ENCODE data around the gene ATXN10.
"Not testable (repeated sequence)": the region's sequence is repeated elsewhere in the genome, so short reads cannot be mapped to it uniquely, and the experiment has no call there.

ATXN10 gene

DNA sequence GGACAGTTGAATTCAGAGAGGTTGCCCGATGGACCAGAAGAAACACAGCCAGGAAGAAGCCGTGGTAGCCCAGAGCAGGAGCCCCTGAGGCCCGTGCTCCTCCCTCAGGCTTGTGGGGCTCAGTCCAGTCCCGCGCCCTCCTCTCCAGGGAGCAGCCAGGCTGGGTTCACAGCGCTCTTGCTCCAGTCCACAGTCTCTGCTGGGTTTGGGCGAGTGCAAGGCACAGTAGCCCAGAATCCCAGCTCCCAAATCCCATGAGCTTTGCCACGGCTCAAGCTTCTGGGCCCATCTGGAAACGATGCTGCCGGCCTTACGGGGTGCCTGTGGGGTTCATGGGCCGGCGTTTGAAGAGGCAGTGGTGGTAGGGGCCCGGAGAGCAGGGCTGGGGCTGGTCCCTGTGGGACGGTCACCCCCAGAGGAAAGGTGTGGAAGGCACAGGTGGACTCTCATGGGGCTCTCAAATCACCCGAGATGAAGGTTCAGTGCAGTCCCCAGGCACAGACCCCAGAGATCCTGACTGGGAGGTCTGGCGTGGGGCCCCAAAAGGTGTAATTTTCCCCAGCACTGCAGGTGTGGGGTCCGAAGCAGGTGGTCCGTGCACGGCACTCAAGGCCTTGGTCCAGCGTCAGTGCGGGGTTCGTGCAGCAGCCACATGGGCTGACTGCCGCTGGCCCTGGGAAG is 30.6 kb upstream of the ATXN10 start:
- in situ Hi-C loops (cut with MboI; ENCODE audit: low pct_unique_long_range_greater_than_20kb, low sequenced_read_pairs), result loop anchor here (10.0 kb wide), 2 partner anchors 66 to 344 kb away; no protein-coding TSS in a partner anchor
- no peak for DNase-seq

DNA sequence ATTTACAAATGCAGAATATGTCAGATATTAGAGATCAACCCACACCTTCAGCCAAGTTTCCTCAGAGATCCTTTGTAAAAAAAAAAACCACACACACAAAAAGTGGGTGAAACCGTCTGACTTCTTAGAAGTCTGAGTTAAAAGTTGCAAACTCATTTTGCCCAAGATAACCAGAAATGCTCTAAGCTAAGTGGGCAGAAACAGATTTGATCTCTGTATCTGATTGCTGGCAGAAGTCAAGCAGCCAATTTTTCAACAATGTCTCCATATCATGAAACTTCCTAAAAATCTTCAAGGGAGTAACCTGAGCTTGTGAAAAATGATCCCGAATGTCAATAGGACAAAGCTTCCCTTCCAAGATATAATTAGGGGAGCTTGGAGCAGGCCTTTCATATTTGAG is 28.6 kb upstream of the ATXN10 start:
- no peak for DNase-seq
- in situ Hi-C loops (cut with MboI; ENCODE audit: low pct_unique_long_range_greater_than_20kb, low sequenced_read_pairs), result loop anchor here (10.0 kb wide), 2 partner anchors 68 to 342 kb away; no protein-coding TSS in a partner anchor

DNA sequence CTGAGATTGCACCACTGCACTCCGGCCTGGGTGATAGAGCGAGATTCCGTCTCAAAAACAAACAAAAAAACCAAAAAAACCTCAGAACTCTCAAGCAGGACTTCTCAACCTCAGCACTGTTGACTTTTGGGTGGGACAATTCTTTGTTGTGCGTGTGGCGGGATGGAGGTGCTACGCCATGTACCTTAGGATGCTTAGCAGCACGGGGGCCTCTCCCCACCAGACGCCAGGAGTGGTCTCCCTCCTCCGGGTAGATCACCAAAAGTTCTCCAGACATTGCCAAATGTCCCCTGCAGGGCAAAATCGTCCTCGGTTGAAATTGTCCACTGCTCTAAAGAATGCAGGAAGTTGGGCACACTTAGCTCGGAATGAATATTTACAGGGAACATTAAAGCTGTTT is 26.9 kb upstream of the ATXN10 start:
- DNase-seq, result no peak
- in situ Hi-C loops (cut with MboI; ENCODE audit: low pct_unique_long_range_greater_than_20kb, low sequenced_read_pairs), result loop anchor here (10.0 kb wide), 2 partner anchors 70 to 340 kb away; no protein-coding TSS in a partner anchor

DNA sequence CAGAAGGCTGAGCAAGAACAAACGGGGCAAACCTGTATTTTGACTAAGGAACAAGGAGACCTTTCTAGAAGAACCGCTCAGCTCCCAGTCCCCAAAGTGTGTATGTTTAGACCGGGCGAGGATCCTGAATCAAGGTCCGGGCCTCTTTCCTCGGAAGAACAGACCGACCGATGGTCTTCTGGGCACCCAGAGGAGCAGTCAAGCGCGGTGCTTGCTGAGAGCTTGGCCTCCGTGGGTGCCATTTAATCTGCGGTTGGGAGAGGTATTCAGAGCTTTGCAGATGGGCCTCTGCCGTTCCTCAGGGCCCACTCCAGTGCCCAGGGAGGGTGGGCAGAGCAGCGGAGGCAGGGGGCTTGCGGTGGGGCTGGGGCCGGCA is 26.5 kb upstream of the ATXN10 start:
- DNase-seq, result no peak
- in situ Hi-C loops (cut with MboI; ENCODE audit: low pct_unique_long_range_greater_than_20kb, low sequenced_read_pairs), result loop anchor here (10.0 kb wide), 2 partner anchors 70 to 340 kb away; no protein-coding TSS in a partner anchor

DNA sequence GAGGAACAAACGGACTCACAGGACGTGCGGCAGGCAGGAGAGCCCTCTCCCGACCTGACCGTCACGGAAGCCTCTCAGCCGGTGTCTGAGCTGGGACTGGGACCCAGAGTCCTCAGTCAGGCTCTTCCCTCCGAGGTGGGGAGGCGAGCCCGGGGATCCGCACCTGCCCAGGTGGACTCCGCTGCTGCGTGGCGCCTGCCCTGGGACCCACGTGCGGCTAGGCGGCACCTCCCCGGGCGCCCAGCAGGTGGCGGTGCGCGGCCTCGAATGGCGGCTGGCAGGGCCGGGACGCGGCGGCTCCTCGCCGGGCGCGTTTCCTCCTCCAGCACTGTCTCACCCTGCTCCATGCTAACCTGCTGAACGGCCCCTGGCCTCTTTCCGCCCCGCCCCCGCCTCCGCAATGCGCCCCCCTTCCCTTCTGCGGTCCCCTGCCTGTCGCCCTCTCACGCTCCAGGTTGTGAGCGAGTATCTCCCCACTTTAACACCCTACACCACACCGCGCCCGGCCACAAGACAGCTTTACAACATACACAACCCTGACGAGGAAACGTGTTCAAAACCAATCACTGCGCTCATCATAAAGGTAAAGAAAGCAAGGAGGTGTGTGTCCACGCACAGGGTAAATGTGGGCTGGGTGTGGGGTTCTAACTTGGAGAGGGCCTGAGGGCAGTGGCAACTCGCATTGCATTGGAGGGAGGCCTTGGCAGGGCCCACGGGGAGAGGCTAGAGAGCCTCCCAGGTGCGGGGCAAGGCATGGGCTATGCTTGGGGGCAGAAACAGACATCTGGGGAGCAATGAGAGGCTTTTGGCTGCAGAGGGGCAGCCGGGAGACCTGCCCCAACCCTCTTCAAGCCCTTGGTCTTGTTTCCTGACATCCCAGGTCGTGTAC is 25.9 kb upstream of the ATXN10 start:
- in situ Hi-C loops (cut with MboI; ENCODE audit: low pct_unique_long_range_greater_than_20kb, low sequenced_read_pairs), result loop anchor here (10.0 kb wide), 2 partner anchors 71 to 339 kb away; no protein-coding TSS in a partner anchor
- peak; percentile 78 for DNase-seq

DNA sequence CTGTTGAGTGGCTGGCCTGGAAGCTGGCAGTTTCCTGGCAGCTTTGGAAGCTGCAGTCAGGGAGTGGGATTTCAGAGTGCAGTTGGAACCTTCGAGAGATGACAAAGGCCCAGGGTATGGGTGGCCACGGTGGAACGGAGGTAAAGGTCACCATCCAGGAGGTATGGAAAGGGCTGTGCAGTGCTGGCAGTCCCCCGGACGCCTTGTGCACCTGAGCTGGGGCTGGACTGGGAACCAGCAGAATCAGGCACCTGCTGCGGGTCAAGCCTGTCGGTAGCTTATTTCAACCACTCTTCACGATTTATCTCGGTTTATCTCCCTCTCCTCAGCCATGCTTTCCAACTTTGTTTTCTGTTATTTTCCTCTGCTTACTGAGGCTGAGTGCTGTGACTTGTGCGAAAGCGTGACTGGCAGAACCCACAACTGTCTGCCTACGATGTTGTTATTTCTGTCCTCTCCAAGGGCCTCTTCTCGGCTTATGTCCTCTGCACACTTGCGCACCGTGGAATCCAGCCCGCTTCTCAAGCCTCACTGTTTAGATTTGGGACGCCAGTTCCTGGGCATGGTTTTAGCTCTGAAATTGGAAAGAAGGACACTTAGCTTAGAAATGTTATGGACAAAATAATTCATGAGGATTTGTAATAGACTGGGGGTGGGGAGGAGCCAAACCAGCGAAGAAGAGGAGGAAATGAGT is 24.0 kb upstream of the ATXN10 start:
- in situ Hi-C loops (cut with MboI; ENCODE audit: low pct_unique_long_range_greater_than_20kb, low sequenced_read_pairs), result loop anchor here (10.0 kb wide), 2 partner anchors 73 to 337 kb away; no protein-coding TSS in a partner anchor
- DNase-seq, result no peak

DNA sequence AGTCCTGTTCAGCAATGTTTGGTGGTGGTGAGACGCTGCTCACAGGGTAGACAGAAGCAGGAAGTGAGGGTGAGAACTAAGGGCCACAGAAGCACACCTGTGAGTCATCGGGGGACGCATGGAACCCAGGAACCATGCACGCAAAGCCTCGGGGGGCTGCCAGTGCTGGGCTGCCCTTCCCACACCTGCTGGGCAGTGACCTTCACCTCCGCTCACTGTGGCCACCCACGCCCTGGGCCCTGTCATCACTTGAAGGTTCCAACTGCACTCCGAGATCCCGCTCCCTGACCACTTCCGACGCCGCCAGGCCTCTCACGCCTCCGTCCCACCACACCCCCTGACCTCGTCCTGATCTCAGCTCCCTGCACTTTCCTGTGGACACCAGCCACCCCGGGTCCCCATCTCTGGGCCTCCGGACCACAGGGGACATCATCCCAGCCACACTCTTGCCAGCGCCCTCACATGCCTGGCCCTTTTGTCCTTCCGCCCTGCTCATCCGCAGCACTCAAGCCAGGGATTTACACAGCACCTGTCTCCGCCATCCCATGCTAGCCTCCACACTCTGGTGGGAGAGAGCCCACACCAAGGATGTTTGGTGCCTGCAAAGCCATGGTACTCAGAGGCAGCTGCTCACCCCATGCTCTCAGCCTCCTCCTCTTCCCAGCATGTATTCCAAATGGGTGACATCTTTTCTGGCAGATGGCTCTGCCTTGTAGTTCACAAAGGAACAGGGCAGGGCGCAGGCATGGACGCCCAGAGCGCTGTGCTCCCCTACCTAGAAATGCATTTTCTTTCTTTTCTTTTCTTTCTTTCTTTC is 23.1 kb upstream of the ATXN10 start:
- in situ Hi-C loops (cut with MboI; ENCODE audit: low pct_unique_long_range_greater_than_20kb, low sequenced_read_pairs), result loop anchor here (10.0 kb wide), 2 partner anchors 74 to 336 kb away; no protein-coding TSS in a partner anchor

DNA sequence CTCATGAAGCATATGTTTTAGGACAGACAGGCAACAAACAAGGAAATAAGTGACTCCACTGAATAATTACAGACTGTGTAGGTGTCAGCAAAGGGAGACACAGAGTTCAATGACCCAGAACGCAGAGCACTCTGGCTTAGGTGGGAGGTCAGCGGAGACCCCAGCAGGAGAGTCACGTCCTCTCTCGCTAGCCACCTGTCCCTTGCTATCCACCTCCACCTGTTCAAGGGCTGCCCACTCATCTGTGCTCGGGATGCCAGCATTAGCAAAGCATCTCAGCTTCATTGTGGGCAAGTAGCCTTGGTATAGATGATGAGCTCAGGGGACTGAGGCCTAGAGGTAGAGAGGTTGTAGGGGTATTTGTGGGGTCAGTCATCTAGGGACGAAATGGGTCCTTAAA is 21.8 kb upstream of the ATXN10 start:
- in situ Hi-C loops (cut with MboI; ENCODE audit: low pct_unique_long_range_greater_than_20kb, low sequenced_read_pairs), result loop anchor here (10.0 kb wide), 2 partner anchors 75 to 335 kb away; no protein-coding TSS in a partner anchor
- DNase-seq, result no peak

More for the DNA sequence above, 23.1 kb upstream of the ATXN10 start:
- DNase-seq, result no peak

DNA sequence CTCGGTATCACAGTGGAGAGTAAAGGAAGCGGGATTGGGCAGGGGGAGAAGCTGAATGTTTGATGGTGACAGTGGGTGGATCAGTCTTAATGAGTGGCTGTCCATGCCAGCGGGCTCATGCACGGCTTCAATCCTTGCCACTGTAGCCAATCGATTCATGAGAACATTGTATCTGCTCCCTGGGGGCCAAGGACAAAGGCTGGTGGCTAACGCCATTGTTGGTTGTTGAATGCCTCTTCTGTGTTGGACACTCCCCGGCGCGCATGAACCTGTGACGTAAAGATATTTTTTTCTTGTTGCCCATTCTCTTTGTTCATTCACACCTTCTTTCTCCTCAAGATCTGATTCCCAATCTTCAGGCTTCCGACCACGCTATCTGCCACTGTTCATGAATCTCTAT is 20.9 kb upstream of the ATXN10 start:
- DNase-seq, result no peak
- in situ Hi-C loops (cut with MboI; ENCODE audit: low pct_unique_long_range_greater_than_20kb, low sequenced_read_pairs), result no loop called here

DNA sequence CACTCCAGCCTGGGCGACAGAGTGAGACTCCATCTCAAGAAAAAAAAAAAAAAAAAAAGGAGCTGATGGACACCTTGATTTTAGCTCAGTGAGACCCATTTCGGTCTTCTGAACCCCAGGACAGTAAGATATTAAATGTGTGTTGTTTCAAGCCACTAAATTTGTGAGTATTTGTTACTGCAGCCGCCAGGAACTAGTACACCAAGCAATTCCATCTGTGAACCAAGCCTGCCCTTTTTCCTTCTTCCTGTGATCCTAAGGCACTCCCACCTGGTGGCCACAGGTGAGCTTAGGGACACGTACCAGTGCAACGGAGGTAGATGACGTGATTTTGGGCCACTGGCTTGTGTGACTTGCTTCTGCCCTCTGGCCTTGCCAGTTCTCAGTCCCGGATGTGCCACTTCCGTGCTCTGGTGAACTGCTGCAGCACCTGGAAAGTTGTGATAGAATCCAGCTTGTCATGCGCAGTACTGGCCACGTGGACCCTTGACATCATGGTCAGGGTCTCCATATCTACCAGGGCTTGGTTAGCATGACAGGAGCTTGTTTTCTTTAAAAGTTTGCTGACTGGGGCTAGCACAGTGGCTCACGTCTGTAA is 19.6 kb upstream of the ATXN10 start:
- no peak for DNase-seq
- in situ Hi-C loops (cut with MboI; ENCODE audit: low pct_unique_long_range_greater_than_20kb, low sequenced_read_pairs), result no loop called here

DNA sequence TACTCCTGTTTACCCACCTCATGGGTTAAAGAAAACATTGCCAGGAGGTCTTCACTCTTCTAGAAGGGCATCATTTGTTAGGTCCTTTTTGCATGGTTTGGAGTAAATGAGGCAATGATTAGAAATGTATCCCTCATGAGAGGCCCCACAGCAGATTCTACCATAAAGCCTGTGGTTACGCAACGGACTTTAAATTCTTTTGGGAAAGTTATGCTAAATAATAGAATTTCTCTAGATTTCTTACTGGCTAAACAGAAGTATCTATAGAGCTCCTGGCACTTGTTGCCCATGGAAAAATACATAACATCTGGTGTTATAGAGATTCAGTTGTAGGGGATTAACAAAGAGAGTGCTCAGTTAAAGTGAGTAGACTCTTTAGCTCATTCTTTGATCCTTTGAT is 15.1 kb upstream of the ATXN10 start:
- in situ Hi-C loops (cut with MboI; ENCODE audit: low pct_unique_long_range_greater_than_20kb, low sequenced_read_pairs), result no loop called here
- DNase-seq, result no peak

DNA sequence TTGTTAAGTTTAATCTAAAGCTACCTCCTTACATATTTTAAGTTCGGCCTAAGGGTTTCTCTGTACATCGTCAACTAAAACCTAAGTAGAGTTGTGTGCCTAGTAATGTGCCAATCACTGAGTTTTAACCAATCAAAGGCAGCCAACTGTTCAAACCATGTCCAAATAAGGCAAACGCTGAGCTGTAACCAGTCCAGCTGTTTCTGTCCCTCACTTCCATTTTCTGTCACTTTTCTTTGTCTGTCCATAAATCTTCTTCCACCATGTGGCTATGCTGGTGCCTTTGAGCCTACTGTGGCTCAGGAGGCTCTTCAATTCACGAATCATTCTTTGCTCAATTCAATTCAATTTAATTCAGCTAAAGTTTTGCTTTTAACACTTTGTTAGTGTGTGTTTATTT is 13.9 kb upstream of the ATXN10 start:
- in situ Hi-C loops (cut with MboI; ENCODE audit: low pct_unique_long_range_greater_than_20kb, low sequenced_read_pairs), result no loop called here
- no peak for DNase-seq

DNA sequence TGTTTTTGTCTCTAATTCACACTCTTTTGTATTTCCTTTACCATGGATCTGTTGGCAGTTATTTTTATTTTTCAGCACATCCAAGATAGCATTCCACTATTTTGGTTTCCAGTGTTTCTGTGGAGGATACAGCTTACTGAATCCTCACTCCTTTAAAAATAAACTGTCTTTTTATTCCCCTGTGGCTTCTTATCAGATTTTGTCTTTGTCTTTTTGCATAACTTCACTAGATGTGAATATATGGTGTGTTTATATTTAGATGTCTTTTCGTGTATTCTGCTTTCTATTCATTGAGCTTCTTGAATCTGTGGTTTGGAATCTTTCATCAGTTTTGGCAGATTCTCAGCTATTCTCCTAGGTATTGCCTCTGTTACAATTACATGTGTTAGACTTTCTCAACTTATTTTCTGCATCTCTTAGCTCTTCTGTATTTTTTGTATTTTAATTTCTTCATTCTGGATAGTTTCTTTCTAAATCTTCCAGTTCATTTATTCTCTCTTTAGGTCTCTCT is 7.4 kb upstream of the ATXN10 start:
- no peak for DNase-seq
- in situ Hi-C loops (cut with MboI; ENCODE audit: low pct_unique_long_range_greater_than_20kb, low sequenced_read_pairs), result no loop called here

DNA sequence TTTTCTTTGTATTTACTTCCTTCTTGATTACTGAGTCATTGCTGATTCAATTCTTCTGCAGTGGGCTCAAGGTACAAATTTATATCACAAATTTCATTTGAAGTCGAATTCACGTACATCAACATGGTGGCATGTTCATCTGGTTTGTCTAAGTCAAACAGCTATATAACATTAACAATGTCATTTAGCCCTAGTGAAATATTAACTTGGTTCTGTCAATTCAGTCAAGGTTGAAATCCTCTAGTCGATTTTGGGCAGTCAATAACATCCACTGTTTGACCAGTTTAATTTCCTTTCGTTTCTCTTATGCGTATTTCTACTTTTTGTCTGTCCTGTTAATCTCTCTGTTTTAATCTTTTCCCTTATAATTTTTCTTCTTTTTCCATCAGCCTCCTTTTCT is 4.1 kb upstream of the ATXN10 start:
- DNase-seq, result no peak
- in situ Hi-C loops (cut with MboI; ENCODE audit: low pct_unique_long_range_greater_than_20kb, low sequenced_read_pairs), result no loop called here

DNA sequence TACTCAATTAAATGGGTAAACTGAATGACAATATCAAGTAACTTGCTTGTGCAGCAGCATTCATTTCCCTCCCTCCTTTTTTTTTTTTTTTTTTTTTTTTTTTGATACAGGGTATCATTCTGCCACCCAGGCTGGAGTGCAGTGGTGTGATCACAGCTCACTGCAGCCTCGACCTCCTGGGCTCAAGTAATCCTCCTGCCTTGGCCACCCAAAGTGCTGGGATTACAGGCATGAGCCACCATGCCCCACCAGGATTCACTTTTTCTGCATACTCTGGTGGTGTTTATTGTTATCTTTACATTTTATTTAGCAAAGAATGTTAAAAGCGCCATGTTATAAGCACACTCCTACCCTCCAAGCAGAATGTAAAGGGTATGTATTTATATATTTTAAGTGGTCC is 1.3 kb upstream of the ATXN10 start:
- in situ Hi-C loops (cut with MboI; ENCODE audit: low pct_unique_long_range_greater_than_20kb, low sequenced_read_pairs); DNase-seq: not testable (repeated sequence)

DNA sequence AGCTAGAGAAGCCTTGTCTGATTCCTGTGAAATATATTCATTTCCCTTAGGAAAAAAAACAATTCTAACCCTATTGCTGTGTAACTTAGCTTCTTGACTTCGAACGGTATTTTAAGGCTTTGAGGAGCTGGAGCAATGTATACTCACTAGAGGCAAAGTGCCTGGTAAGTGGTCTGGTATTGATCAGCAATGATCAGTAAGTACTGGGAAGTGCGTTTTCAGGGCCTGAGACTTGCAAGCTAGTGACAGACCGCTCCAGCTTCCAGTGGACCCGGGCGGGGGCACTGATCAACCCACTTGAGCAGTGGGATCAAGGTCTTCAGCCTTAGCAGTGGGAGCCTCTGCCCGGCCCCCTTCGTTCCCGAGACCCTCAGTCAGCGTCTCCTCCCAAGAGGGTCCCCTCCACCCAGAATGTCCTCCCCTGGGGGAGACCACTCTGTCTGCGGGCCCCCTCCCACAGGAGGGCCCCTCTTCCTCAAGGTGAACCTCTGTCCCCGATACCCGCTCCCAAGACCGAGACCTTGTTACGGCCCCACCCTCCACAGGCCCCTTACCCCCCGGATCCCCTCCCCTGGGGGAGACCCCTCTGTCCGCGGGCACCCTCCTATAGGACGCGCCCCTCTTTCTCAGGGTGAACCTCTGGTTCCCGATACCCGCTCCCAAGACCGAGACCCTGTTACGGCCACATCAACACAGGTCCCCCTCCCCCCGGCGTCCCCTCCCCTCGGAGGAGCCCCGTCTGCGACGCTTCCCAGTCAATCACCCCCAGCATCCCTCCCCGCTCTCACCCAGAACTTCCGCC is 452 bp upstream of the ATXN10 start:
- no peak for DNase-seq
- in situ Hi-C loops (cut with MboI; ENCODE audit: low pct_unique_long_range_greater_than_20kb, low sequenced_read_pairs), result no loop called here
